SK-MEL-5 (cell line): ENCODE measurements around the gene TNRC18. TPM values are rescaled to one million over a fixed set of nuclear protein-coding genes. Genes with fewer than 3 reads are reported as not detected.
"Not testable (repeated sequence)": the region's sequence is repeated elsewhere in the genome, so short reads cannot be mapped to it uniquely, and the experiment has no call there.

Experiments used
- DNase-seq: peaks from one replicate; pipeline ENCODE4 v3.0.0-alpha.2; 2016; ENCODE audit warnings: low read depth, low spot score
- in situ Hi-C: cut with HindIII; loops from 2 replicates; pipeline ENCODE4 v1.10.0; 2016; ENCODE audit warnings: low sequenced_read_pairs, high pct_unique_total_duplicates, low pct_unique_long_range_greater_than_20kb
- polyA plus RNA-seq, 2 experiments: library from polyadenylated mRNA; depleted of rRNA; stranded (reverse); fragments of >200 nt; gene quantifications; 2 replicates each; pipeline ENCODE4 v1.2.3, GENCODE V29; 2015
- total RNA-seq: library from RNA; depleted of rRNA; stranded (reverse); fragments of >200 nt; shearing (Covaris generic); gene quantifications from 2 replicates; pipeline ENCODE4 v1.2.3, GENCODE V29; 2014; rRNA removed

The TNRC18 gene, protein sequence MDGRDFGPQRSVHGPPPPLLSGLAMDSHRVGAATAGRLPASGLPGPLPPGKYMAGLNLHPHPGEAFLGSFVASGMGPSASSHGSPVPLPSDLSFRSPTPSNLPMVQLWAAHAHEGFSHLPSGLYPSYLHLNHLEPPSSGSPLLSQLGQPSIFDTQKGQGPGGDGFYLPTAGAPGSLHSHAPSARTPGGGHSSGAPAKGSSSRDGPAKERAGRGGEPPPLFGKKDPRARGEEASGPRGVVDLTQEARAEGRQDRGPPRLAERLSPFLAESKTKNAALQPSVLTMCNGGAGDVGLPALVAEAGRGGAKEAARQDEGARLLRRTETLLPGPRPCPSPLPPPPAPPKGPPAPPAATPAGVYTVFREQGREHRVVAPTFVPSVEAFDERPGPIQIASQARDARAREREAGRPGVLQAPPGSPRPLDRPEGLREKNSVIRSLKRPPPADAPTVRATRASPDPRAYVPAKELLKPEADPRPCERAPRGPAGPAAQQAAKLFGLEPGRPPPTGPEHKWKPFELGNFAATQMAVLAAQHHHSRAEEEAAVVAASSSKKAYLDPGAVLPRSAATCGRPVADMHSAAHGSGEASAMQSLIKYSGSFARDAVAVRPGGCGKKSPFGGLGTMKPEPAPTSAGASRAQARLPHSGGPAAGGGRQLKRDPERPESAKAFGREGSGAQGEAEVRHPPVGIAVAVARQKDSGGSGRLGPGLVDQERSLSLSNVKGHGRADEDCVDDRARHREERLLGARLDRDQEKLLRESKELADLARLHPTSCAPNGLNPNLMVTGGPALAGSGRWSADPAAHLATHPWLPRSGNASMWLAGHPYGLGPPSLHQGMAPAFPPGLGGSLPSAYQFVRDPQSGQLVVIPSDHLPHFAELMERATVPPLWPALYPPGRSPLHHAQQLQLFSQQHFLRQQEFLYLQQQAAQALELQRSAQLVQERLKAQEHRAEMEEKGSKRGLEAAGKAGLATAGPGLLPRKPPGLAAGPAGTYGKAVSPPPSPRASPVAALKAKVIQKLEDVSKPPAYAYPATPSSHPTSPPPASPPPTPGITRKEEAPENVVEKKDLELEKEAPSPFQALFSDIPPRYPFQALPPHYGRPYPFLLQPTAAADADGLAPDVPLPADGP (N-terminal part only)
- total RNA-seq = 40.8 and 44.4 TPM in 2 replicates
- 245 and 313 TPM in 2 replicates for polyA plus RNA-seq (2015; cell fraction: cytosol; rRNA removed)
- 106 and 120 TPM in 2 replicates for polyA plus RNA-seq (2015; cell fraction: nucleus; rRNA removed)

DNA sequence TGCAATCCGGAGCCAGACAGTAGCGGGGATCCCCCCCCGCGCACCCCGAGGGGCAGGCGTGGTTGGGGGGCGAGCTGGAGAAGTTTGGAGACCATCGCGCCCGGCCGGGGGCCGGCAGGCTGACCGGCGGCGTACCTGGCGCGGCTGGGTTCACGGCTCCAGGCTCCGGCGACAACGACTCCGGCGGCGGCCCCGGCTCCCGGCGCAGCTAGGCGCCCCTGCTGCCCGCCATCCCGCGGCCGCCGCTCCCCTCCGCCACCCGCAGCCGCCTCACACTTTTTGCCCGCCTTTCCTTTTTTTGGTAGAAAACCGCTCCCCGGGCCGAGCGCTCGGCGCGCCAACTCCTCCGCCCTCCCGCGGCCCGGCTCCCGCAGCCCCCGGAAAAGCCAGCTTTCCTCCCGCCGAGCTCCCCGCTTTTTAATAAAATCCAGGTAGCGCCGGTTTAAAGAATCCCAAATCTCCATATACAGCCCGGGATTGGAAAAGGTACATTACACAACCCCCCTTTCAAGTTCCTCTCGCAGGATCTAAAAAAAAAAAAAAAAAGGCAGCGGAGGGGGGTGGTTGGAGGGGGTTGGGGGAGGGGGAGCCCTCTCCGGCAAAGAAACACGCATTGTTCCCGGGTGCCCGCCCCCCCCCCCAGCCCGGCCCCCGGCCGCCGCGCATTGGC, at the start of gene TNRC18:
Gene TNRC18, minus strand, starts transcription at position 529 of the 670 bp plus-strand sequence. CDS start 2,588 bp downstream, outside the sequence.
- no peak for DNase-seq
- in situ Hi-C loops = no loop called here

DNA sequence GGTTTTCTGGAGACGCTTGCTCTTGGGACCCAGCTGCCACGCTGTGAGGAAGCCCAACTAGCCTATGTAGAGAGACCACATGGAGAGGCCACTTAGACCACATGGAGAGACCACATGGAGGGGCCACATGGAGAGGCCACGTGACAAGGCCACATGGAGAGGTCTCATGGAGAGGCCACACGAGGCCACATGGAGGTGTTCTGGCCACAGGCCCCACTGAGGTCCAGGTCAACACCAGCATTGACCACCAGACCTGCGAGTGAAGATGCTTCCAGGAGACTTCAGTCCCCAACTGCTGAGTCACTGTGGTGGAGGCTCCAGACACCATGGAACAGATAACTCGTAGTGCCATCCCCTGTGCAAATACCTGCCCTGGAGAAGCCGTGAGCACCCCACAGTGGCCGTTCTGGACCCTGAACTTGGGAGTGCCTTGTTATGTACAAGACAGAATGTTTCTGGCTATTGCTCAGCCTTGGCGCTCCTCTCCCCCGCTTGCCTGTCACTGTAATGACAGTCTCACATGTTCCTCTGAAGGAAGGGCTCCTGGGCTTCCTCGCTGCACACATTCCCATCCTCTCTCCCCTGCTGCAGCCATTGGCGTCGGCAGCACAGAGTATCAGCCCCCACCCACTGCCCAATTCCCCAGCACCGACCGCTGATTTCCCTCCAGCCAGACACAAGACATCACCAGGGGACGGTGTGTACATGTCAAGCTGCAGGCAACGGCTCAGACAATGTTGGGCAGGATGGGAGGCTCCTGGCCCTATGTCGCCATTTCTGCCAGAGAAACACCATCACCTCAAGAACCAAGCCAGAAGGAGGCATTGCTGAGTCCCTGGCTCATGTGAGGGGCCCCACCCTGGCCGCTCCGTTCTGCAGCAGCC, 49.0 kb upstream of the TNRC18 start:
- no peak for DNase-seq
- in situ Hi-C loops = no loop called here

DNA sequence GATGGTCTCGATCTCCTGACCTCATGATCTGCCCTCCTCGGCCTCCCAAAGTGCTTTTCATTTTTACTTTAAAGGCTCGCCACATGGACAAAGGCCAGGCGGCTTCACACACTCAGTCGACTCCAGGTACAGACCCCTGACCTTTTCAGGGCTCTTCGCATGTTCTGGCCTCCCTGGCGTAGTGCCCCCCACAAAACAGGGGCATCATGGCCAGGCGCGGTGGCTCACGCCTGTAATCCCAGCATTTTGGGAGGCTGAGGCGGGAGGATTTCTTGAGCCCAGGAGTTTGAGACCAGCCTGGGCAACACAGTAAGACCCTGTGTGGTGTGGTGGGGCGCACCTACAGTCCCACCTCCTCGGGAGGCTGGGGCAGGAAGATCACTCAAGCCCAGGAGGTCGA, 48.0 kb upstream of the TNRC18 start:
- in situ Hi-C loops, DNase-seq: not testable (repeated sequence)

DNA sequence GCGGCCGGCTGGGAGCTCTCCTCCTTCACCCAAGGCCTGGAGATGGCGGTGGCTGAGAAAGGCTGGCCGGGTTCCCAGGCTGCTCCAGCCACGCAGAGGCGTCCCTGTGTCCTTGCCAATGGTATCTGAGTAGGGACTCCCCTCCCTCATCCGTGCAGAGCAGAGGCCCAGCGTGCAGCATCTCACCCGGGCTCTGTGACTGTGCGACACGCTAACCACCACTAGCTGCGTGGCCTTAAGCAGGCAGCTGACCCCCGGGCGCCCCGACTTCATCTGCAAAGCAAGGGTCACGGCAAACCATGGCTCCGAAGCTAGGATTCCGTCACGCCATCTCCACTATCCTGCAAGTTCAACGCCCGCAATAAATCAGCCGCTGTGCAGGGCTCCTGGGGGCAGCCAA, 47.2 kb upstream of the TNRC18 start:
- DNase-seq = no peak
- in situ Hi-C loops = no loop called here

DNA sequence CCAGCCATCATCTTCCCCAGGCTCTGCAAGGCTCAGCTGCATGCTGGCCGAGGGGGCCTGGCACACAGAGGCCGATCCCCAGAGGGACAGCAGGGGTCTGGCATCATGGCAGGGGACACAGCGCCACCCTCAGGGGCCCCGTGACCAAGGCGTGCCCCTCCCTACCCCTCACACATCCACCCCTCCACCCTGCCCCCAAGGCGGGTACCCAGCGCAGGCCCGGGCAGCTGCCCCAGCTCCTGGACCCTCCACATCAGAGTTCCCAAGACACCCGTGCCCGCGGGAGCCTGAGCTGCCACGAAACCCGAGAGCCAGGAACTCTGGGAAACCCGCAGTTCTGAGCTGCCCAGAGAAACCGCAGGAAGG, 46.5 kb upstream of the TNRC18 start:
- in situ Hi-C loops = no loop called here
- DNase-seq = no peak

DNA sequence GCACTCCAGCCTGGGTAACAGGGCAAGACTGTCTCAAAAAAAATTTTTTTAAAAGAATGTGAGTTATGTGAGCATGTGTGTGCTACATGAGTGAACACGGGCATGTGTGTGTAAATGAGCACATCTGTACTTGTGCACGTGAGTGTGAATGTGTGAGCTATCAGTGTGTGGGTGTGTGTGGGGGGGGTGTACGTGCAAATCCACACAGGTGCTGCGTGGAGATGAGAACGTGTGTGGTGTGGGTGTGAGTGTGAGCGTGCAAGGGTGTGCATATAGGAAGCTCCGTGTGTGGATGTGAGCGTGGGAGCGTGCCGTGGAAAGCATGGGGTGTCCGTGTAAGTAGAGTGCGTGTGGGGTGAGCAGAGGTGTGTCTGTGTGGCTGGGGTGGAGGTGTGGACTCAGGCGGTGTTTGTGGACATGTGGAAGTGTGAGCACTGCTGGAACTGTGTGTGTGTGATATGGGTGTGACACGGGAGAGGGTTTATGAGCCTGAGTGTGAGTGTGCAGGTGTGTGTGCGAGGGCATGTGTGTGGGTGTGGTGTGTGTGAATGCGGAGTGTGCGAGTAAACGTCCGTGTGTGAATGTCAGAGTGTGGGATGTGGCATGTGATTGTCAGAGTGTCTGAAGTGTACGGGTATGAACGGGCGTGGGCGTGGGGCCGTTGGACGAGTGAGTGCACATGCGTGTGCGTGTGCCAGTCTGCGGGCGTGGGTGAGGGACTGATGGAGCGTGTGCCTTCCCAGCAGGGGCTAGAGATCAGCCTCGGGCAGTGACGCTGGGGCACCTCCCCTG, 45.9 kb upstream of the TNRC18 start:
- DNase-seq = no peak
- in situ Hi-C loops = no loop called here

DNA sequence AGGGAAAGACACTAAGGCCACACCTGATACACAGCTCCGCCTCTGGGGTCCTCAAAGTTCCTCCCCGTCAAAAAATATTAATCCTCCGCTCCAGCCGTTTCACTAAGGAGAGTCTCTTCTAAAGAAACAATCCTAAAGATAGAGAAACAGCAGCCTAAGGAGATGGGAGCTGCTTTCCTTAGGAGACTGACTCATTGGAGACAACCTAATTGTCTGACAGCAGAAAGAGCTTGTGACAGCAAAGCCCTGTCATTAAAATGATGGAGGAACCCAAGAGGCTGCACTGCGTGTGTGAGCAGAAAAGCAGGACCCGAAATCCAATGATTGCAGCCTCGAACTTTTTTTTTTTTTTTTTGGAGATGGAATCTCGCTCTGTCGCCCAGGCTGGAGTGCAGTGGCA, 44.0 kb upstream of the TNRC18 start:
- DNase-seq = no peak
- in situ Hi-C loops = no loop called here

DNA sequence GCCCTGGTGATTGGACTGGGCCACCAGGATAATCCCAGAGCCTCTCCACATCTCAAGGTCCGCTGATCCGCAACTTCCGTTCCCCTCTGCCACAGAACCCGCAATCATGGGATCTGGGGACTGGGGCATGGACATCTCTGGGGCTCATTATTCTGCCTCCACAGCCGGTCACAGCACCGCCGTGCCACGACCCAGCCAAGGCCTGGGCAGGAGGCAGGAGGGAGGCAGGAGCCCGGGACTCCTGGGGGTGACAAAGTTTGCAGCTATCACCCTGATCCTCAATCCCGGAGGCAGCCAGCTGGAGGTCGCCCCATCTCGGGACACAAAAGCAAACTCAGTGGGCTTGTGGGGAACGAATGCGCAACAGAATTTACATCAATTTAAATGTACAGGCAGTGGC, 42.9 kb upstream of the TNRC18 start:
- no peak for DNase-seq
- in situ Hi-C loops = no loop called here

DNA sequence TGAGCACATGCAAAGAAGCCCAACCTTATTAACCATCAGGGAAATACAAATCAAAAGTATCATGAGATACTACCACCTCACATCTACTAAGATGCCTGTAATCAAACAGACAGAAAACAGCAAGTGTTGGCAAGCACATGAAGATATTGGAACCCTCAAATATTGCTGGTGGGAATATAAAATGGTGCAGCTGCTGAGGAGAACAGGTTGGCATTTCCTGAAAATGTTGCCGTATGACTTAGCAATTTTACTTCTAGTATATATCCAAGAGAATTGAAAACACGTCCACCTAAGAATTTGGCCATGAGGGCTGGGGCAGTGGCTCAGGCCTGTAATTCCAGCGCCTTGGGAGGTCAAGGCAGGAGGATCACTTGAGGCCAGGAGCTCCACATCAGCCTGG, 39.4 kb upstream of the TNRC18 start:
- in situ Hi-C loops = no loop called here
- DNase-seq = no peak

DNA sequence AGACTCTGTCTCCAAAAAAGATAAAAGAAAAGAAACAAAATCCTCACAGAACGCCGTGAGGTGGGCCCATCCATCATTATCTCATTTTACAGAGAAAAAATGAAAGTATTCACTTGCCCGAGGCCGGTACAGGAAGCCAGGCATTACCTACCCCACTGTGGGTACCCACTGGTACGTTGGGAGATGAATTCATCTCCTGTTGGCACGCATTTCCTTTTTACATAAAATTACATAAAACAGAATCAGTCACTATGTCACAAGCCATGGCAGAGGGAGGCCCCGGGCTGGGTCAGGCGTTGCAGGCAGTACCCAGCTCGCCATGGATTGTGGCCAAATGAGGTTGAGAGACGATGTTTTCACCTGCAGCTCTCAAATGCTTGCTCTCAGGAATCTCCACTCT, 38.6 kb upstream of the TNRC18 start:
- in situ Hi-C loops = no loop called here
- DNase-seq = no peak

DNA sequence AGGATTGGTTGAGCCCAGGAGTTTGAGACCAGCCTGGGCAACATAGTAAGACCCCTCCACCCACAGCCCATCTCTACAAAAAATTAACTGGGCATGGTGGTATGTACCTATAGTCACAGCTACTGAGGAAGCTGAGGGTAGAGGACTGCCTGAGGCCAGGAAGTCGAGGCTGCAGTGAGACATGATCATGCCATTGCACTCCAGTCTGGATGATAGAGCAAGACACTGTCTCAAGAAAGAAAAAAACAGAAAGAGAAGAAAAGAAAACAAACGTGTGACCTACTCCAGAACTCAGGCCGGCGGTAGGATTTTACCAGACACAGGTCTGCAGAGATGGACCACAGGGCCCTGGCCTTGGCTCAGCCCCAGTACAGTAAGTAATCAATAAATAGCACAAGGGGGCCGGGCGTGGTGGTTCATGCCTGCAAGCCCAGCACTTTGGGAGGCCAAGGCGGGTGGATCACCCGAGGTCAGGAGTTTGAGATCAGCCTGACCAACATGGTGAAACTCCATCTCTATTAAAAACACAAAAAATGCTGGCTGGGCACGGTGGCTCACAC, 35.4 kb upstream of the TNRC18 start:
- DNase-seq = no peak
- in situ Hi-C loops = no loop called here

DNA sequence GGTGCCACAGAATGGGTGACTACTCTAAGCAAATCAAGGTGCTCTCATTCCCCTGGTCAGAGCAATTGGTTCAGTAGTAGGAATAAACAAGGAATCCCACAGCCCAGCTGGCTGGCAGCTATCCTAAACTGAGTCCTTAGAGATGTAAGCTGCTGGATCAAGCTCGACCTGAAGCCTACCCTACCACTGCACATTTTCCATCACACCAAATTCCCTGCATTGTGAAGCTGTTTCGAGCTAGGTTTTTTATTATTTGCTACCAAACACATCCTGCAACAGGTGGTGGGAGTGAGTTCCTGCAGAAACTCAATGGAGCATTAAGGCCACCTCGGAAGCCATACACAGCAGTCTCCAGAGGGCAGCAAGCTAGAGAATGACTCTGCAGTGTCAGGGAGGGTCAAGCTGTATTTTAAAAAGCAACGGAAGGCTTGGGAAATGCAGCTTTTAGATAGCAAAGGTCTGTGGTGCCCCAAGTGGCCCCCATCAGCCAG, 33.7 kb upstream of the TNRC18 start:
- in situ Hi-C loops = no loop called here
- no peak for DNase-seq

DNA sequence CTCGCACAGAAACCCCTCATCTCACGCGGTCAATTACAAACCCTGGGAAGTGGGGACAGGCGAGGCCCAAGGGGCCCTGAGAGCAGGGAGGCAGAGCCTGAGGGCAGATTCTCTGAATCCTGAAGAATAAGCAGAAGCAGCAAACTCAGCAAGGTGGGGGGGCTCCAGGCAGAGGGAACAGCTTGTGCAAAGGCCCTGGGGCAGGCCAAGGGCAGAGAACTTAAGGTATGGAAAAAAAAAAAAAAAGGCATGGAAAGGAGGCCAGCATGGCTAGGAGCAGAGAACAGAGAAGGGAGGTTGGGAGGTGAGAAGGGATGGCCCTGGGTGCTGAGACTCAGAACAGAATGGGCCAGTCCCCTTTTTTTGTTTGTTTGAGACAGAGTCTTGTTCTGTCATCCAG, 32.8 kb upstream of the TNRC18 start:
- in situ Hi-C loops = no loop called here
- DNase-seq = no peak

DNA sequence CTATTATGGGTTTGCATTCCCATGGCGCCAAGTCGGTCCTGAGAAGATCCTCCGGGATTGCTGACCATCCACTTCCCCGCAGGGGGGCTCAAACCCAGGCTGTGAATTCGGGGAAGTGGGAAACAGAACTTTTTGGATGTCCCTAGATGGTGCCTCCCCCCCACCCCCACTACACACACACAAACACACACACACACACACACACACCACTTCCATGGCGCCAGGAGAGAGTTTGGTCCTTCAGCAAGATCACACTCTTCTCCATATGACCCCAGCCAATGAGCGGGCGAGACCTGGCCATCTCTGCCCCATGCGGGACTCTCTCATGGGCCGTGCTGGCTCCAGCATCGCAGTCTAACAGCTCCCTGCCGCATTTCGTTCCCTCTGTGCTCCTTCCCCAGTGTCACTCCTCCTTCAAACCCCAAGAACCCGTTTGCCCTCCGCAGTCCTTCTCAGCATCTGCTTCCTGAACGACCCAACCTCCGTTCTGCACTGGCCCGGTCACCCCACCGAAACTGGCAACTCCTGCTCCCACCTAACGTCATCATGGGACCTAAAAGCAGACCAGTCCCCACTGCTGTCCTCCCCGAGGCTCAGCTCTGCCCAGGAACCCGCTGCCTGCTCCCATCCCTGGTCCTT, 32.1 kb upstream of the TNRC18 start:
- DNase-seq = no peak
- in situ Hi-C loops = no loop called here

DNA sequence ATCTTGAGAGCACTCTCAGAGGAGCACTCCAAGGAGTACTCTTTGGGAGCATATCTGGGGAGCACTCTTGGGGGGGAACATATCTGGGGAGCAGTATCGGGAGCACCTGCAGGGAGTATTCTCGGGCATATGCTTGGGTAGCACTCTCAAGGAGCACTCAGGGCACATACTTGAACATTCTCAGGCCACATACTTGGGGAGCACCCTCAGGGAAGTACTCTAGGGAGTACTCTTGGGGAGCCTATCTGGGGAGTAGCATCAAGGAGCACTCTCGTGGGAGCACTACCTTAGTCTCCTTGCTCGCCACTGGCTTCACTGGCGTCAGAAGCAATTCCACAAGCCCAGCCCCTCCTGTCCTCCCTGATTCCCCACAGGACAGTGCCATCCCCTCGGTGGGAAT, 31.5 kb upstream of the TNRC18 start:
- DNase-seq = no peak
- in situ Hi-C loops = no loop called here
